ENCODE measurements around the gene LCN10. TPM values are rescaled to one million over a fixed set of nuclear protein-coding genes. Genes with fewer than 3 reads are reported as not detected.

Gene LCN10
- total RNA-seq, 1 experiment from 2014 or later: 1.5 TPM

DNA sequence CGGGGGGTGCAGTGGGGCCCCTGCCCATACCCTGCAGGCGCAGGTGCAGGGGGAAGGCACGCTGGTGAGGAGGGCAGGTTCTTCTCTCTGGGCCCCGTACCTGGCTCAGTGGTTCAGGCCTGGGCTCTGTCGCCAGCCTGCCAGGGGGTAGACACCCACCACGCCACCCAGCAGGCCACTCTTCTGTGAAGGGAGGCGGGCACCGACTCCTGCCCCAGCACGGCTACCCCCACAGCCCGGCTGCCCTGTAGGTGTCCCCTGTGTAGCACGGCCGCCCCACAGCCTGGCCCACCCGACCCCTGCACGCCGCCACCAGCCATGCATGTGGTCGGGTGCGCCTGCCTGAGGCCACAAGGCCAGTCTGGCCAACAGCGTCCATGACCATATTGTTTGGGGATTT is 3.9 kb upstream of the LCN10 start:
- TF ChIP-seq, protein P1, sequence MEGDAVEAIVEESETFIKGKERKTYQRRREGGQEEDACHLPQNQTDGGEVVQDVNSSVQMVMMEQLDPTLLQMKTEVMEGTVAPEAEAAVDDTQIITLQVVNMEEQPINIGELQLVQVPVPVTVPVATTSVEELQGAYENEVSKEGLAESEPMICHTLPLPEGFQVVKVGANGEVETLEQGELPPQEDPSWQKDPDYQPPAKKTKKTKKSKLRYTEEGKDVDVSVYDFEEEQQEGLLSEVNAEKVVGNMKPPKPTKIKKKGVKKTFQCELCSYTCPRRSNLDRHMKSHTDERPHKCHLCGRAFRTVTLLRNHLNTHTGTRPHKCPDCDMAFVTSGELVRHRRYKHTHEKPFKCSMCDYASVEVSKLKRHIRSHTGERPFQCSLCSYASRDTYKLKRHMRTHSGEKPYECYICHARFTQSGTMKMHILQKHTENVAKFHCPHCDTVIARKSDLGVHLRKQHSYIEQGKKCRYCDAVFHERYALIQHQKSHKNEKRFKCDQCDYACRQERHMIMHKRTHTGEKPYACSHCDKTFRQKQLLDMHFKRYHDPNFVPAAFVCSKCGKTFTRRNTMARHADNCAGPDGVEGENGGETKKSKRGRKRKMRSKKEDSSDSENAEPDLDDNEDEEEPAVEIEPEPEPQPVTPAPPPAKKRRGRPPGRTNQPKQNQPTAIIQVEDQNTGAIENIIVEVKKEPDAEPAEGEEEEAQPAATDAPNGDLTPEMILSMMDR (conservative IDR thresholded peaks at IDR 0.05): no peak
- Mint-ChIP-seq H3K9me3 (peaks cover 1 to 2% of the 10 kb centered on the region in 2 experiments; a peak in 3 of 5 replicates), H3K4me3 (no peak overlapping the region), H3K27ac (no peak overlapping the region), H3K4me1 (peaks cover 0 to 14% of the 10 kb centered on the region in 2 experiments; a peak in 1 of 4 replicates), H3K27me3 (ENCODE audit: low read depth) (peaks cover 8% of the 10 kb centered on the region), H3K36me3 (ENCODE audit: insufficient read depth in 1 of 3, low read depth in 3 of 3) (no peaks in the 10 kb centered on the region; a peak in 1 of 7 replicates)
- Histone ChIP-seq H3K4me1 (ENCODE audit: insufficient read depth, low read length) (no peaks in the 10 kb centered on the region), H4K5ac (ENCODE audit: insufficient read length, low read depth, low read length) (no peak overlapping the region), H3K23ac (ENCODE audit: insufficient read length, low read depth, low read length) (no peak overlapping the region), H4K8ac (replicated peaks; ENCODE audit: insufficient read length, low read depth, low read length) (no peak overlapping the region), H4K91ac (ENCODE audit: insufficient read length, low read depth, low read length) (no peak overlapping the region), H3K23me2 (ENCODE audit: insufficient read length, low read depth, low read length, poor library complexity, severe bottlenecking) (peaks cover 3% of the 10 kb centered on the region), H3K79me2 (ENCODE audit: insufficient read depth, low read length) (no peaks in the 10 kb centered on the region), H3K14ac (ENCODE audit: insufficient read depth, low read length) (no peak overlapping the region; the same call in 1 of the 2 replicates), H3K27me3 (ENCODE audit: insufficient read depth, low read length) (no peaks in the 10 kb centered on the region), H4K20me1 (ENCODE audit: control insufficient read depth, insufficient read depth, insufficient read length) (no peaks in the 10 kb centered on the region), H2AFZ (ENCODE audit: low read length) (no peak overlapping the region), H2BK120ac (ENCODE audit: low read depth, low read length, poor library complexity, severe bottlenecking) (no peak overlapping the region), H3K4ac (ENCODE audit: low read depth, low read length) (no peak overlapping the region), H3K18ac (ENCODE audit: insufficient read length, low read depth, low read length) (no peak overlapping the region), H3K4me2 (ENCODE audit: insufficient read depth, insufficient read length, low read length) (no peak overlapping the region), H3K79me1 (ENCODE audit: insufficient read depth, low read depth, low read length, poor library complexity, severe bottlenecking) (no peaks in the 10 kb centered on the region), H2BK15ac (ENCODE audit: low read depth, low read length) (no peak overlapping the region), H2BK5ac (ENCODE audit: insufficient read length, low read length) (no peak overlapping the region), H3T11ph (ENCODE audit: low read length) (no peak overlapping the region), H3K9me3 (ENCODE audit: control insufficient read depth, low read depth, low read length) (no peaks in the 10 kb centered on the region), H2AK5ac (ENCODE audit: insufficient read length, low read length) (no peak overlapping the region), H3K27ac (ENCODE audit: insufficient read length, low read depth, low read length) (no peak overlapping the region), H3K9ac (ENCODE audit: extremely low read depth, insufficient read length, low read length) (no peak overlapping the region), H2BK20ac (ENCODE audit: low read depth, low read length, poor library complexity, severe bottlenecking) (no peak overlapping the region), H3K56ac (ENCODE audit: insufficient read length, low read depth, low read length) (no peak overlapping the region), H2BK12ac (ENCODE audit: insufficient read length, low read depth, low read length) (no peak overlapping the region)
- DNase-seq: no peak
- WGBS (ENCODE audit: extremely low coverage, insufficient read length, low lambda C conversion rate): no CpG with 5 or more reads among the region's 18 CpGs
